Activated CD8-positive, alpha-beta memory T cell treated with anti-CD3 and anti-CD28 coated beads for 36 hours (primary cell): ENCODE measurements around the gene SLC2A11. TPM values are rescaled to one million over a fixed set of nuclear protein-coding genes. Genes with fewer than 3 reads are reported as not detected.
"Not testable (repeated sequence)": the region's sequence is repeated elsewhere in the genome, so short reads cannot be mapped to it uniquely, and the experiment has no call there.

Experiments
- CTCF ChIA-PET: fragments of 350-600 bp; sonication (Branson Sonifier 250); formaldehyde crosslinking; loops from one replicate; lab custom pipeline; 2021; ENCODE audit warnings: antibody characterized with exemption; lab: Charles Lee
- POLR2A ChIA-PET: fragments of 350-600 bp; sonication (Branson Sonifier 250); formaldehyde crosslinking; loops from one replicate; lab custom pipeline; 2021; ENCODE audit warnings: antibody characterized with exemption; lab: Charles Lee
- total RNA-seq, 2 experiments: library from RNA; stranded (reverse); gene quantifications; one replicate each; pipeline ENCODE4 v1.2.3, GENCODE V29; 2021

SLC2A11 gene
- total RNA-seq, 2 experiments from 2014 or later: 8.0 to 8.1 TPM

DNA sequence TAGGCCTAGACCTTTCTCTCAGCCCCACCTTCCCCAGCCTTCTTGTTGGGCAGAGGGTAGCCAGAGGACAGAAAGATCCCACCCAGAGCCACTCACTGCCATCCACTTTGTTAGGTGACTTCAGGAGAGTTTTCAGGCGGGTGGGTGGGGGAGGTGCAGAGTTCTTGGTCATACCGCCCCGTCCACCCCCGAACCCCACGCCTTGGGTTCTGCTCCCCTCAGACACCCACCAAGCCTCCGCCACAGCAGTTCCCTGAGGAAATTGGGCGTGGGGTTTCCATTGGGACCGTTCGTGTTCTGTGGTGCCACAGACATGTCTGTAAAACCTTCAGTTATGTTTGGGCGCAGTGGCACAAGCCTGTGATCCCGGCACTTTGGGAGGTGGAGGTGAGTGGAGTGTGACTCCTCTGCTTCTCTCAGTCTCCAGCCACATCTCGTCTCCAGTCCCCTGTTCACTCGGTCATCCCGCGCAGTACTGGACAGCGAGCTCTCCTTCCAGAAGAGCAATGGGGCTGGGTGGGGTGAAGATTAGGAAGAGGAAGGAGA, 38.0 kb downstream of the SLC2A11 start:
- ChIA-PET POLR2A (interaction anchor here (1.4 kb wide), 1 partner anchor 18 kb away, joined by 8 read pairs; no protein-coding TSS in a partner anchor), CTCF (no interaction called here)

- ChIA-PET CTCF (no interaction called here), POLR2A (interaction anchor here (1.1 to 1.4 kb wide), 2 partner anchors 14 to 17 kb away, joined by 3 to 8 read pairs; no protein-coding TSS in a partner anchor)
These were observed 38.5 kb downstream of the SLC2A11 start for GRCh38 chr22:23896166-23896522.

- CTCF ChIA-PET: no interaction called here
These were observed 39.0 kb downstream of the SLC2A11 start for GRCh38 chr22:23896523-23897186.

DNA sequence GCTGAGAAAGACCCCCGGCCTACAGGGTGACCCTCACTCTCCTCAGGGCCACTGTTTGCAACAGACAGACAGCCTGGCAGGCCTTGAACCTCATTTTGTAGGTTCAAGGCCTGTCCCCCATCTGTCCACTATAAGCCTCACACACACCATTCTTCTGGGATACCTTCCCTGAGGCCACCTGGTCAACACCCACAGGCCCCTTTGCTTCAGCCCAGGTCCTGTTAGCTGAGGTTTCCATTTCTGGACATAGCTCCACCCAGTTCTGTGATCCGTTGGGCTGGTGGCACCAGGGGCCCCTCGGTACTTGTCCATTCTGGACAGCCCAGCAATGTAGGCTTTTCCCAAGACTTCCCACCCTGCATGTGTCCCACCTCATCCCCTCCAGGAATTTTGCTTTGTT, 39.6 kb downstream of the SLC2A11 start:
- POLR2A ChIA-PET: interaction anchor here (1.1 kb wide), 1 partner anchor 13 kb away, joined by 3 read pairs; no protein-coding TSS in a partner anchor
- CTCF ChIA-PET: no interaction called here

More at GRCh38 chr22:23896523-23897186, 39.0 kb downstream of the SLC2A11 start:
- POLR2A ChIA-PET: interaction anchor here (1.1 to 1.4 kb wide), 2 partner anchors 13 to 17 kb away, joined by 3 to 8 read pairs; no protein-coding TSS in a partner anchor

DNA sequence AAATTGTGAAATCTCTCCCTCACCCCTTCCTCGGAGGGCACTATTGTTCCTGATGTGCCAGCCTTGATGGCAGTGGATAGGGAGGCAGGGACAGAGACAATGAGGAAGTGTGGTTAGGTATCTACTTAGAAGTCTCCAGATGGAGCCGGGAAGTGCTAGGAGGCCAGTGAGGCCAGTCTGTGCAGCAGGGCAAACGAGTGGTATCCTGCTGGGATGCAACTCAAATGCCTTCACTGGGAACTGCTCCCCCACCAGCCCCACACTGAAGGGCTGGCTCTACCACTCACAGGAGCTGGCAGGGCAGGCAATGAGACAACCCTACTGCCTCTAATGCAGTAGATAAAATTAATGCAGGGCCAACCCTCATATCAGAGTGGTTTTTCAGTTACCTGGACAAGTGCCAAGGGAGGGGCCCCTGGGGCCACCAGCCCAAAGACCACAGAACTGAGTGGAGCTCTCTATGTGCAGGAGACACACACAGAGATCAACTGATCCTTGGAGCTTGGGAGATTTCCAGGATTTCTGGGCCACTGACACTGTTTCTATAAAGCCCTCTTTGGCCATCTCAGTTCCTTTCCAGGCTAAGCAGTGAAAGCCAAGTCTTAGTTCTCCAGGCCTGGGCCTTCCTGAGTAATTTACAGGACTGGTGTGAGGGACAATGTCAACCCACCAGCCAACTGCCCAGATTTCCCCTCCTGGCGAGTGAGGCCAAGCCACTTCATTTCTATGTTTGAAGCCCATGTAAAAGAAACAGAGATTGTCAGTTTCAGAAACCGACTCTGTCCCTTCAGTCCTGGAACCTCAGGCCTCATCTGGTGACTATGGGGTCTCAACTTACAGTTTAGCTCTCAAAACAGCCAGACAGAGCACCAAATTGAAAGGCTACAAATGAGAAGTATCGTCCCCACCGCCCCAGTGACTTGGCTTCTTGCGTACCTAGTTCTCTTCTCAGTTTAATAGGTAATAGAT, 40.6 kb downstream of the SLC2A11 start:
- CTCF ChIA-PET: no interaction called here
- POLR2A ChIA-PET: no interaction called here

DNA sequence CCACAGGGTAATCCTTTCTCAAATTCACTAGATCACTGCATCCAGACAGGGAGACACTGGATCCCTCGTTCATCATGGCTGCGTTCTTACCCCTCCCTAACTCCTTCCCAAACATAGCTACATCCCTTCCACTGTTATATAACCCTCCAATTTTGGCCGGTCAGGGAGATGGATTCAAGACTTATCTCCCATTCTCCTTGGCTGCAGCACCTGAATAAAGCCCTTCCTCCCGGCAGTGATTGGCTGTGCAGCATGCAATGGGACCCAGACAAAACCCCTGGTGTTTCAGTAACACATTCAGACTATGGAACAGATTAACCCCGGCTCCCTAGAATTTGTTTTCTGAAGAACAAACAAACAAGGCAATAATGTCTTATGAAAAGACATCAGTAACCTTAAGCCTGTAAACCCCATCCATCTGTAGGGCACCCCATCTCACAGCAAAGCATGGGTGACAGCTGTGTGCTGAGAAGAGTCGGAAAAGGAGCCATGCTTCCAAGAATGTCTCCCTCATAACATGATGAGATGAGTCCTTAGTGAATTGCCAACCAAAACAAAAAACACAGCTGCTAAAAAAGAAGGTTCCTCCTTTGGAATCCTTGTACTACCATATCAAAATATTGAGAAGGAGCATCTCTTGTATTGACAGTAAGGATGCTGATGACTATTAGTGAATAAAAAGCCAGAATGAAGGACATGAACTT, 41.5 kb downstream of the SLC2A11 start:
- POLR2A ChIA-PET: no interaction called here
- CTCF ChIA-PET: no interaction called here

DNA sequence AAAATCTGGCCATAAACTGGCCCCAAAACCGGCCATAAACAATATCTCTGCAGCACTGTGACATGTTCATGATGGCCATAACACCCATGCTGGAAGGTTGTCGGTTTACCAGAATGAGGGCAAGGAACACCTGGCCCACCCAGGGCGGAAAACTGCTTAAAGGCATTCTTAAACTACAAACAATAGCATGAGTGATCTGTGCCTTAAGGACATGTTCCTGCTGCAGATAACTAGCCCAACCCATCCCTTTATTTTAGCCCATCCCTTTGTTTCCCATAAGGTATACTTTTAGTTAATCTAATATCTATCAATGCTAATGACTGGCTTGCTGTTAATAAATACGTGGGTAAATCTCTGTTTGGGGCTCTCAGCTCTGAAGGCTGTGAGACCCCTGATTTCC, 42.6 kb downstream of the SLC2A11 start:
- POLR2A ChIA-PET, CTCF ChIA-PET: not testable (repeated sequence)

DNA sequence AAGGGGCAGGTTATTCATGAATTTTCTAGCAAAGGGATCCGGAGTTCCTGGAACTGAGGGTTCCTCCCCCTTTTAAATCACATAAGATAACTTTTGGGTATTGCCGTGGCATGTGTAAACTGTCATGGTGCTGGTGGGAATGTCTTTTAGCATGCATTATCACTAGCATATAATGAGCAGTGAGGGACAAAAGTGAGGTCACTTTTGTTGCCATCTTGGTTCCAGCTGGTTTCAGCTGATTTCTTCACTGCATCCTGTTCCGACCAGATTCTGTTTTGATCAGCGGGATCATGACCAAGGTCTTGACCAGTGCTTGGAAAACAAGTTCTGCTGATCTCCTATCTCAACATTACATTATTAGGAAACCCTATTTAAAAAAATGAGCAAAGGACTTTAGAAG, 43.9 kb downstream of the SLC2A11 start:
- POLR2A ChIA-PET: no interaction called here
- CTCF ChIA-PET: no interaction called here

- CTCF ChIA-PET: no interaction called here
- POLR2A ChIA-PET: interaction anchor here (1.7 kb wide), 1 partner anchor 9 kb away, joined by 5 read pairs; the partner anchor contains the start of gene MIF
These were observed 45.8 kb downstream of the SLC2A11 start for GRCh38 chr22:23903328-23903971.

- POLR2A ChIA-PET: interaction anchor here (0.6 to 1.7 kb wide), 2 partner anchors 10 to 13 kb away, joined by 3 to 5 read pairs; partner anchors contain the start of gene MIF
- CTCF ChIA-PET: no interaction called here
These were observed 47.0 kb downstream of the SLC2A11 start for GRCh38 chr22:23904573-23905254.

GRCh38 chr22:23906641-23907040, 49.0 kb downstream of the SLC2A11 start:
- ChIA-PET CTCF (no interaction called here), POLR2A (no interaction called here)

GRCh38 chr22:23907423-23907822, 49.7 kb downstream of the SLC2A11 start:
- CTCF ChIA-PET, POLR2A ChIA-PET: not testable (repeated sequence)

- POLR2A ChIA-PET: no interaction called here
- CTCF ChIA-PET: interaction anchor here (0.6 kb wide), 1 partner anchor 21 kb away, joined by 3 read pairs; no protein-coding TSS in a partner anchor
These were observed 51.0 kb downstream of the SLC2A11 start for GRCh38 chr22:23908587-23909205.

- ChIA-PET CTCF (no interaction called here), POLR2A (interaction anchor here (1.3 kb wide), 1 partner anchor 13 kb away, joined by 3 read pairs; no protein-coding TSS in a partner anchor)
These were observed 51.7 kb downstream of the SLC2A11 start for GRCh38 chr22:23909296-23909898.

DNA sequence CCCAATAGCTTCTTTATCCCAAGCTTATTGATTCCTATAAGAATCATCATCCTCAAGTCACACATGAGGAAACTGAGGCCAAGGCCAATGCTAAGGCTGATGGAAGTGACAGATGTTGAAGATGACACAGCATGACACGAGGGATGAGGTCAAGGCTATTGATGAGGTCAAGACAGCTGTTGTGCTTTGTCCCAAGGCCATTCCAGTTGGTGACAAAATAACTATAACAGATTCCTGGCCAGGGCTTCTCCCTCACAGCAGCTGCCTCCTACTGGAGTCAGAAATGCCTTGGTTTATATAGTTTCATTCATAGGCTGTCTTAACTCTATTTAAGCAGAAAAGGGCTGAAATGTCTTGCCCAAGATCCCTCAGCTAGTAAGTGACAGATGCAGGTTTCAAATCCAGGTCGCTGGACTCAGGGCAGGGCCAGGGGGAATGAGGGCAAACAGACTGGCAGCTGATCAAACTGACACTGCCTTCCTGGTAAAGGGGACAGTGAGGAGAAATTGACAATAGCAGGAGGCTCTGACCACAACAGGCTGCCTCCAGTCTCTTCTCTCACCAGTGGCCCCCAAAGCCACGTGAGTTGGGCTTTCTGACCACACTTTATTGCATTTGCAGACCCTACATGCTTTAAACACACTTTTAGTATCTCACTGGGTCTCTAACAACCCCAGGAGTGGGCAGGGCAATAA, 53.0 kb downstream of the SLC2A11 start:
- POLR2A ChIA-PET: interaction anchor here (0.6 to 4.5 kb wide), 3 partner anchors 14 to 226 kb away, joined by 3 to 30 read pairs (median 6); partner anchors contain the start of gene MIF
- CTCF ChIA-PET: no interaction called here

GRCh38 chr22:23911318-23911980, 53.8 kb downstream of the SLC2A11 start:
- ChIA-PET CTCF (interaction anchor here (2.6 kb wide), 1 partner anchor 18 kb away, joined by 13 read pairs; the partner anchor contains the start of gene MIF), POLR2A (interaction anchor here (0.6 to 4.5 kb wide), 2 partner anchors 18 to 225 kb away, joined by 6 to 30 read pairs; partner anchors contain the start of gene MIF)
